Hematopoietic multipotent progenitor cell treated with erythropoietin and hydrocortisone succinate and interleukin-3 and kit ligand, for 6 days (in vitro differentiated cells): ENCODE measurements around the gene RAD51B.
A peak's percentile ranks its signal among the peaks of the same experiment; 100 is the strongest.

Experiments used
- DNase-seq: peaks from one replicate; pipeline ENCODE4 v3.0.0-alpha.2; 2015

RAD51B gene

GRCh38 chr14:68260121-68260520 is 440.5 kb downstream of the RAD51B start:
- no peak for DNase-seq

- no peak for DNase-seq
Measured at GRCh38 chr14:68261092-68261842, 441.7 kb downstream of the RAD51B start.

- DNase-seq = peak; percentile 53
Measured at GRCh38 chr14:68262567-68262966, 443.0 kb downstream of the RAD51B start.

DNA sequence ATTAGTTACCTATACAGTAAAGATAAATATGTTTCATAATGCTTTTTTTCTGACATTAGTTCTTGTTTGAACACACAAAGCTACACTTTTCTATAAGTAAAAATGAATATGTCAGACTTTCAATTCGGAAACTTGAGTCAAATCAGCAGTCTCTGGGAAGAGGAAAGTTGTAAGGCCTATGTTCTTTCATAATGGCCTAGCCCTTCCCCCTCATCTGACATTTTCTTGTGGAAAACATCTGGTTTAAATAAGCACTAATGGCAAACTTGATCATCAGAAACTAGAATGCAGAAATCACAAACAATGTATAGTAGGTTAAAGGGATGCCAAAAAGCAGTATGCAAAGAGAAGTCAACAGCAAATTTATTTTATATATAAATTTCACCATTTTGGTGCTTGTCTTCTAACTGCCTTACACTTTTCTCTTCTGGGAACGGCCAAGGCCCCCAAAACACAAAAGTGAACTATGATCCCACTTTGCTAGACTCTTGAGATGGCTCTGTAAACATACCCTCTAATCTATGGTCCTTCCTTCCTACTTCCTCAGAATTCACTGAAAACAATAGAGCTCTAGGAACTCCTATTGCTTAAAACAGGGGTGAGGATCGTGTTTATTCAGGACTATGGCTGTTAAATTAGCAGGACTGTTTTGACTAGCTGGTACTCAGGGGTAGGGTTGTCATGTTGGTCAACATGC is 444.1 kb downstream of the RAD51B start:
- no peak for DNase-seq

GRCh38 chr14:68264260-68264569 is 444.6 kb downstream of the RAD51B start:
- DNase-seq = no peak

- no peak for DNase-seq
Measured at GRCh38 chr14:68266998-68267397, 447.4 kb downstream of the RAD51B start.

- no peak for DNase-seq
Measured at GRCh38 chr14:68268197-68268596, 448.6 kb downstream of the RAD51B start.

- DNase-seq = no peak
Measured at GRCh38 chr14:68268719-68269118, 449.1 kb downstream of the RAD51B start.

- DNase-seq = no peak
Measured at GRCh38 chr14:68269136-68269927, 449.8 kb downstream of the RAD51B start.

DNA sequence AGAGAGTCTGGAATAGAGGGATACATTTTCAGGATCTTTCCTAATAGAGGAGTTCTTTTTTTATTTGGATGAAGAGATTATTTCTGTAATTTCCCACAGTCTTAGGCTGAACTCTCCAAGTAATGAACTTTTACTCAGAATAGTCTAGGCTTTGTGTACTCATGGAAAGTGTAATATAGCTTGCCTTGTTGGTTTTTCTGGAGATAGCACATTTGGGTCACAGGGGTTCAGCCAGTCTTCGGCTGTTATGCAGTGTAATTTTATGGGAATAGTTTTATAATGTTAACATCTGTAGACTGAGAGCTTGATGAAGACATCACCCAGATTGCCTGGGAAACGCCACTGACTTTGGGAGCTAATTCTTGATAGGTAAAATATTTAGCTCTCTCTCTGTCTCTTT is 450.8 kb downstream of the RAD51B start:
- no peak for DNase-seq

- DNase-seq = no peak
Measured at GRCh38 chr14:68271913-68272391, 452.4 kb downstream of the RAD51B start.

DNA sequence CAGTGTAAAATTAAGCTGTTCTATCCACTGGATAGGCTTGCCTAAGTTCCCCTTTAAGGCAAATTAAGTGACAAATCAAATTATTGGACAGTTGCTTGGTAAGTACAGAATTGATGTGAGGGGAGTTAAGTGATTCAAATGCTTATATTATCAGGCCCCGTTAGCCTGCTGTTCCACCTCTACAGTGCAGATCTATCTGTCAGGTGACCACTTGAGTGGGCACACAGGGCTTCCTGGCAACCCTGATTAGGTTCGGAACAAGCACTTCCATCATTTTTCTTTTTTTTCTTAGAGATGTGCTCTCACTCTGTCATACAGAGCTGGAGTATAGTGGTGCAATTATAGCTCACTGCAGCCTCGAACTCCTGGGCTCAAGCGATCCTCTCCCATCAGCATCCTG is 453.8 kb downstream of the RAD51B start:
- DNase-seq = no peak

DNA sequence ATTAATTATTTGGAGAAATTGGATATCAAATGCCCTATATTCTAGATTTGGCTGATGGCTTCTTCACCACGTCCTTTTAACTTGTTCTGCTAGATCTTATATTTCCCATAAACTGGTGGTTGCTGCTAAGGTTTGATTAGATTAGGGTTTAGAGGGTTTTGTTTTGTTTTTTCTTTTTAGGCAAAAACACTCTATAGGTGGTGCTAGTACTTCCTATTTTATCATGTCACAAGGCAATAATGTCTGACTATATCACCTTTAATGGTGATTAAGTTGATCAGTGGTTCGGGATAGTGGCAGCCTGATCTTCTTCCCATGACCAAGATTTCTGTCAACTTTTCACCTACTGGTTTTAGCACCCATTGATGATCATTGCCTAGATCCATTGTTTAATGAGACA is 455.1 kb downstream of the RAD51B start:
- peak; percentile 59 for DNase-seq

DNA sequence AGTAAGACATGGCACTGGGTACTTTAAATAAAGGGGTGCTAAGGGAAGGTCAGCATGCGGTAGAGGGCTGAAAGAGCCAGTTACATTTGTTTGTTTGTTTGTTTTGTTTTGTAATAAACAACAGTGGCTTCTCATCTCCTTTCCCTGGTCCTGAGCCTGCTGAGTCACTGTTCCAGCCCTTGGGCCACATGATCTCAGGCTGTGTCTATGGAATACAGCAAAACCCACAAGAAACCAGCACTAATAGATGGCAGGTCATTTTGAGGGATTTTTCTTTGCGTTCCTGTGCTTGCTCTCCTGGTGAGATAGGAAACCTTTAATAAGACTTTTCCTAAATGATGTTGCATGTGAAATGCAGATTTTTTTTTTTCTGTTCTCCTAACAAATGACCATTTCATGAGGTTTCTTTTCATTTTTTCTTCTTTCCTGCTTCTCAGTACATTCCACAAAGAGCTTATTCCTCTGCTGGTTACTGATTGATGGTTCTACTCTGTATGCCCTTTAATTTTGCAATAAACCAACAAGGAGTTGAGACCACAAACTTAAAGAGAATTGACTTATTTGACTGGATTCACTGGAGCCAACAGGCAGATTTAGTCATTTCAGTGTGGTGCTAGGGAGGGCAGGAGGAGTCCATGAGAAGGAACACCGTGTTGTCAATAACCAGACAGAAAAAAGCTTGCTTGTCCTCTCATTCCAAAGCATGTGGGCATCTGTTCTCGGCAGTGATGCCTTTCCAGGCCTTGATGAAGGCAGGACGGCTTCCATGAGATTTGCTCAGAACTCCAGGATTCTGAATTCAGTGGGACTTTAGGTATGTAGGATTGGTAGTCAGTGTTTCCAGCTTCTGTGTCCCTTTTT is 459.2 kb downstream of the RAD51B start:
- no peak for DNase-seq

DNA sequence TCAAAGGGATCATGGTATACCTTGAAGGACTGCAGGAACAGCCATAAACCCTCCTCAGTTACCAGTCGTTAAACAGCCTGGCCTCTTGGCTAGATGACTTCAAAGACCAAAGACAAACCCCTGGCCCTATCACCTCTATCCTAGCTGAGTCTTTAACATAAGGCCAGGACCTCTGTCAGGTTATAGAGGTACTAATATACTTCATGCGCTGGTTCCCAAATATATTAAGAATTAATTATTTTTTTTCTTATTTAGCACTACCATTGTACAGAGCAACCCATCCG is 459.8 kb downstream of the RAD51B start:
- DNase-seq = no peak

- no peak for DNase-seq
Measured at GRCh38 chr14:68279777-68280233, 460.2 kb downstream of the RAD51B start.

- DNase-seq = no peak
Measured at GRCh38 chr14:68281497-68281896, 461.9 kb downstream of the RAD51B start.

DNA sequence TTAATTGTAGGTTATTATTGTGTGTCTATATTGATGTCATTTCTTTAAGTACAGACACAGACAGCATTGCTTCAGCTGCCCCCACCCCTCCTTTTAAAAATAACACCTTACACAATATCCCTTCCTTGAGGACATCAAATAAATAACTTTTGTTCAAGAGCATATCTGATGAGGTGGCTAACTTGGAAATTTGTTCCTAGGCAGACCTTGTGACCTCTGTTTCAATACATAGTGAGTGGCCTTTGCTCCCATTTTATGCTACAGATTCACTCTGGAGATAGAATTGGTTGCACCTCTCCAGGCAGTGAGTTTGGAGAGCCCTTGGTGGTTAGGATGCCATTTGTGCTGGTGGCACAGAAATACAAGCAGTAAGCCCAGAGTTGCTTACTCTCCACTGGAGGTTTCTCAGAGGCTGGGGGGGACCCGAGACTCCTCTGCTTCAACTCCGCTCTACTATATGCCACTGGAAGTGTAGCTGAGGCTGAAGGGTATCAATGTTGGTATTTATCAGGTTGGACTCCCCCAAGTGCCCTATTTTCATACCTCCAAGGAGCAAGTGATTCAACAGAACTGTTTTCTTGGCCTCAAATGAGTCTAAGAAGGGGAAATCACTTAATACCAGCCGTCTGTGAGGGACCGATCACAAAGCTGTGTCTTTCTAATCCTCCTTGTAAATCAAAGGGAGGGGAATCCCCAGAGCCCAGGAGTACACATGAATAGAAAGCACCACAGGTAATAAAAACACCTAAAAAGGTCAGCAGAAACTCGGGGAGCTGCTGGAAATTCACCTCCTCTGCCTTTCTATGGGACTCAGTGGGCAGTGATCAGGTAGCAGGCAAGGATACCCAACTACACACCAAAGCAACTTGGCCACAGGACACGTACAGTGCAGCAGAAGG is 463.1 kb downstream of the RAD51B start:
- no peak for DNase-seq

GRCh38 chr14:68283378-68284123 is 464.0 kb downstream of the RAD51B start:
- no peak for DNase-seq

DNA sequence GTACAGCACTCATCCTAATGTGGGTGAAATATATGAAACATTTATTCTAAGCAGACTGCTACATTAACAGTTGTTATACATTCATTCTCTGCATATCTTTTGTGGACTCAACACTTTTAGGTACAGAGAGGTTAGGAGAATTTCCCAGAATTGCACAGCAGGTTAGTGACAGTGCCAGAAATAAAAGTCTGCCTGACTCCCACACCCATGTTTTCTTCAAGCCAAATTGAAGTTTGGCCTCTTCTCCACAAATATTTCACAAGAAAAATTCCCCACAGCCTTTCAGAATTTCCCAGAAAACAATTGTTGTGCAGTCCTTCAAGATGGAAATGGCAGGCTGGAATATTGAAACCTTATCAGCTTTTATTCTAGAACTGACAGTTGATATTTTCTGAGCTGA is 464.8 kb downstream of the RAD51B start:
- no peak for DNase-seq

DNA sequence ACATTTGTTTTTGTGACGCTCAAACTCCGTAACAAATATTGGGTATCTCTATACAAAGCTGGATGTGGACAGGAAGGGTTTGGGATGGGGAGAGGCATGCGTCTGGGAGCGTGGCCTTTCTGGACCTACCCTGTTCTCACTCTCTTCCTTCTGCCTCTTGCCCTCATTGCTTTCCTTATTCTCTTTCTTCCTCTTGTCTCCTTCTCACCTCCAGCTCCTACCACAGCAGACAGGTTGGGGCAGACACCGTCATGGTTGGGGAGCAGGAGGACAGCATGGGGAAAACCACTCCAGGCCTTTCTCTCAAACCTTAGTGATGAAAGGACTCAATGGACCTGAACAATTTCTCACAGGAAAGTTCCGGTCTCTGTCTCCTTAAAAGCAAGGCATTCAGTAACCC is 465.3 kb downstream of the RAD51B start:
- DNase-seq = no peak
